Gastroesophageal sphincter (tissue), 4 donors: Measurements from ENCODE around the gene SAP25. TPM values are rescaled to one million over a fixed set of nuclear protein-coding genes. Genes with fewer than 3 reads are reported as not detected.

Experiments
- ATAC-seq: fragments of 150-250 bp; one replicate; pipeline ENCODE4 v1.9.1; 2016; ENCODE audit warnings: mild to moderate bottlenecking, moderate library complexity
- H3K27ac ChIP-seq, 4 donors: fragments of 200-600 bp; sonication (generic) in 3 of 4; 1 replicate in 3 of 4; 2 replicates in 1 of 4; pipeline ENCODE4 v1.5.1; 2016 to 2019
- H3K27me3 ChIP-seq: fragments of 200-600 bp; sonication (generic); one replicate; pipeline ENCODE4 v1.5.1; 2019
- H3K36me3 ChIP-seq, 2 donors: fragments of 200-600 bp; sonication (generic); one replicate each; pipeline ENCODE4 v1.5.1; 2019; ENCODE audit warnings: control low read depth in 1 of 2
- H3K4me1 ChIP-seq, 3 donors: fragments of 200-600 bp; sonication (generic); 1 replicate in 2 of 3; 2 replicates in 1 of 3; pipeline ENCODE4 v1.5.1; 2016 to 2019; ENCODE audit warnings: control low read depth in 2 of 3
- H3K4me3 ChIP-seq, 2 donors: fragments of 200-600 bp; sonication (generic); one replicate each; pipeline ENCODE4 v1.5.1; 2019; ENCODE audit warnings: mild to moderate bottlenecking in 1 of 2, moderate library complexity in 1 of 2
- H3K9me3 ChIP-seq, 3 donors: fragments of 200-600 bp; sonication (generic); one replicate each; pipeline ENCODE4 v1.5.1; 2017 to 2019; ENCODE audit warnings: control low read depth in 2 of 3
- EP300 ChIP-seq: sonication (generic); formaldehyde crosslinking; IDR thresholded peaks from one replicate; pipeline ENCODE4 v1.6.1; 2017; ENCODE audit warnings: antibody characterized with exemption, mild to moderate bottlenecking
- POLR2A ChIP-seq, 2 donors: fragments of 450-650 bp; IDR thresholded peaks; one replicate each; pipeline ENCODE4 v1.6.1; 2017; ENCODE audit warnings: antibody characterized with exemption in 2 of 2, mild to moderate bottlenecking in 2 of 2, moderate library complexity in 1 of 2
- POLR2AphosphoS5 ChIP-seq: sonication (generic); formaldehyde crosslinking; IDR thresholded peaks from one replicate; pipeline ENCODE4 v1.6.1; 2017; ENCODE audit warnings: antibody characterized with exemption
- WGBS, 2 donors: methylation state at CpG; one replicate each; pipeline ENCODE4 v1.1.5; 2018; ENCODE audit warnings: low coverage in 1 of 2; 5-methylcytosine and 5-hydroxymethylcytosine counted together
- total RNA-seq, 4 donors: library from RNA; depleted of rRNA; stranded (reverse); fragments of >200 nt; gene quantifications; one replicate each; pipeline ENCODE4 v1.1.0, GENCODE V29; 2016
- TF ChIP-seq, protein P1 (sequence below), 4 experiments: fragments of 200-600 bp in 2 of 4; fragments of 450-650 bp in 2 of 4; sonication (generic) in 1 of 4; IDR thresholded peaks; one replicate each; pipeline ENCODE4 v1.5.1; 2017 to 2019; ENCODE audit warnings: antibody characterized with exemption in 4 of 4, mild to moderate bottlenecking in 2 of 4, moderate library complexity in 2 of 4

Gene SAP25
- total RNA-seq, 4 donors from 2014 or later = 5.6 TPM; not detected in 3

DNA sequence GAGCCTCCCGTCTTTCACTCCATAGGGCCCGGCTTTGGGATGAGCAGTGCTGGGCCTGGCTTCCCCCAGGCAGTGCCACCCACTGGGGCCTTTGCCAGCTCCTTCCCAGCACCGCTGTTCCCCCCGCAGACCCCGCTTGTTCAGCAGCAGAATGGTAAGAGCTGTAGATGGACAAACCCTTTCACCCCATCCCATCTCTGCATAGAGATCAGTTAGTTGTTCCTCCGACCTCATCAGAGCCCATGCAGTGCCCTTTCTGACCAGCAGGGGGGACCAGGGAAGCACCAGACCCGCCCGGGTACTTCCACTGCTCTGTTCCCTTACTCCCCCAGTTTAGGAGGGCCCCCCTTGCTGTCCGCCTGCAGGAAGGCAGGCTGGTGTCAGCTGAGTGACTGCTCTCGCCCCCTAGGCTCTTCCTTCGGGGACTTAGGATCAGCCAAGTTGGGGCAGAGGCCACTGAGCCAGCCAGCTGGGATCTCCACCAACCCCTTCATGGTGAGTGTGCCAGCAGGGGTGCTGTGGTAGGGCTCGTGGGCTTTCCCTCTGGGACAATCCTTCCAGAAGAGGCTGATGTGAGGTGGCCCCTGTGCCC is 9.8 kb downstream of the SAP25 start:
- H3K4me1 ChIP-seq = peaks cover 0 to 25% (median 0%) of the 10 kb centered on the region in 3 donors
- TF ChIP-seq POLR2AphosphoS5 = no peak
- TF ChIP-seq, protein P1, sequence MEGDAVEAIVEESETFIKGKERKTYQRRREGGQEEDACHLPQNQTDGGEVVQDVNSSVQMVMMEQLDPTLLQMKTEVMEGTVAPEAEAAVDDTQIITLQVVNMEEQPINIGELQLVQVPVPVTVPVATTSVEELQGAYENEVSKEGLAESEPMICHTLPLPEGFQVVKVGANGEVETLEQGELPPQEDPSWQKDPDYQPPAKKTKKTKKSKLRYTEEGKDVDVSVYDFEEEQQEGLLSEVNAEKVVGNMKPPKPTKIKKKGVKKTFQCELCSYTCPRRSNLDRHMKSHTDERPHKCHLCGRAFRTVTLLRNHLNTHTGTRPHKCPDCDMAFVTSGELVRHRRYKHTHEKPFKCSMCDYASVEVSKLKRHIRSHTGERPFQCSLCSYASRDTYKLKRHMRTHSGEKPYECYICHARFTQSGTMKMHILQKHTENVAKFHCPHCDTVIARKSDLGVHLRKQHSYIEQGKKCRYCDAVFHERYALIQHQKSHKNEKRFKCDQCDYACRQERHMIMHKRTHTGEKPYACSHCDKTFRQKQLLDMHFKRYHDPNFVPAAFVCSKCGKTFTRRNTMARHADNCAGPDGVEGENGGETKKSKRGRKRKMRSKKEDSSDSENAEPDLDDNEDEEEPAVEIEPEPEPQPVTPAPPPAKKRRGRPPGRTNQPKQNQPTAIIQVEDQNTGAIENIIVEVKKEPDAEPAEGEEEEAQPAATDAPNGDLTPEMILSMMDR (IDR thresholded peaks at IDR 0.05) = peak in 3 of 4 experiments; percentile 92 to 97 (median 92)
- no peaks in the 10 kb centered on the region for H3K9me3 ChIP-seq
- H3K36me3 ChIP-seq = peaks cover 0 to 60% of the 10 kb centered on the region in 2 donors
- WGBS, 2 donors = 30 to 49% methylated on average over 5 to 6 of the region's 12 CpGs
- no peaks in the 10 kb centered on the region for H3K27me3 ChIP-seq
- H3K4me3 ChIP-seq = no peak overlapping the region
- ATAC-seq = peak; percentile 65
- H3K27ac ChIP-seq = no peak overlapping the region

DNA sequence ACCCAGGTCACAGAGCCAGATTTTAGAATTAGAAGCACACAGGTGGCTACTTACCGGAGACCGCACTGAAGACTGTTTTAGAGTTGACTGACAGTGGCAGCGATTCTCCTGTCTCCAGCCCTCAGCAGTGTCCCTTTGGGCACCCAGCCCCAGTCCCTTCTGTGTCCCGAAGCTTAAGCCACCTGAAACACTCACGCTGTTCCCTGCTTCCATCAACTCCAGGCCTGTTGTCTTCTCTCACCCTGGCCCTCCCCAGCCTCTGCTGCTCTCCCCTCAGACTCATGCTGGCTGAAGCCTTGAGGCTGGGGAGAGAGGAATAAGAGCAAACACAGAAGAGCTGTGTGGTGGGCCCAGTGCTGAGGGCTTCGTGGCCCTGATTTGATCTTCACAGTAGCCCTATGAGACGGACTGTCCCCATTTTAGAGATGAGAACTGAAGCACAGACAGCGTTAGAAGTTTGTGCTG is 10.6 kb downstream of the SAP25 start:
- H3K36me3 ChIP-seq = peaks cover 0 to 65% of the 10 kb centered on the region in 2 donors
- no peaks in the 10 kb centered on the region for H3K9me3 ChIP-seq
- no peaks in the 10 kb centered on the region for H3K27me3 ChIP-seq
- WGBS, 2 donors = 88% methylated on average over 5 of the region's 8 CpGs; no CpG with 5 or more reads in 1 of the 2 donors
- no peak for ATAC-seq
- TF ChIP-seq POLR2AphosphoS5 (no peak), EP300 (no peak), POLR2A (IDR thresholded peaks at IDR 0.05) (no peak)
- TF ChIP-seq, protein P1 (IDR thresholded peaks at IDR 0.05) = no peak
- peaks cover 0 to 18% (median 0%) of the 10 kb centered on the region in 3 donors for H3K4me1 ChIP-seq
- H3K27ac ChIP-seq = no peak overlapping the region
- H3K4me3 ChIP-seq = no peak overlapping the region

DNA sequence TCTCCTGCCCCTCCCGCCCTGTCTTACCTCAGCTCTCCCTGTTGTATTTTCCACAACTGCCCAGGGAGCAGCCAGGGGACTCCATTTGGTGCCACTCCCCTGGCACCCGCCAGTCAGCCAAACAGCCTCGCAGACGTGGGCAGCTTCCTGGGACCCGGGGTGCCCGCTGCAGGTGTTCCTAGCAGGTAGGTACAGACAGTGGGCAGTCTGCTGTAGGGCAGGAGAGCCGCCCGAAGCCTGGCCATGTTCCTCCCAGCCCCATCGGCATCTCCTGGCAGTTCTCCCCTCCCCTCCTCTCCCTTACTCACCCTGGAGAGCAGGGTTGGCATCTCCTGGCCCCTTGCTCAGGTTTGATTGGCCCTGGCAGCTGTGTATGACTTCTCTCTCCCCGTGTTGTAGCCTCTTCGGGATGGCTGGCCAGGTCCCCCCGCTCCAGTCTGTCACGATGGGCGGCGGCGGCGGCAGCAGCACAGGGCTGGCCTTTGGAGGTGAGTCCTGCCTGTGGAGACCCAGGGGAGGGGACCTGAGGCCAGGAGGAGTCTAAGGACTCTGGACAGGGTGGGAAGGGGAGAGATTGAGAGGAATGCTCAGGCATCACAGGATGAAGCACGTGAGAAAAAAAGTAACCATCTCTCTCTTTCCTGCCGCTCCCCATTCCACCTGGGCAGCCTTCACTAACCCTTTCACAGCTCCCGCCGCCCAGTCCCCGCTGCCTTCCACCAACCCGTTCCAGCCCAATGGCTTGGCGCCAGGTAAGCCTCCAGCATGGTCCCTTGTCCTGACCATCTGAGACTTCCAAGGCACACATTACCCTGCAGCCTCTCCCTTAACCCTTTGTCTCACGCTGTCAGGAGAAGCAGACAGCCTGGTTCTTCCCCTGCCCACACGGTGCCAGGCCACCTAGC is 11.3 kb downstream of the SAP25 start:
- Histone ChIP-seq H3K4me1 (peaks cover 0 to 18% (median 0%) of the 10 kb centered on the region in 3 donors), H3K27me3 (no peaks in the 10 kb centered on the region), H3K9me3 (no peaks in the 10 kb centered on the region), H3K4me3 (no peak overlapping the region), H3K36me3 (peaks cover 0 to 72% of the 10 kb centered on the region in 2 donors), H3K27ac (no peak overlapping the region)
- ATAC-seq = no peak
- TF ChIP-seq, protein P1 (IDR thresholded peaks at IDR 0.05) = no peak
- no peak for TF ChIP-seq EP300
- no peak for TF ChIP-seq POLR2AphosphoS5
- TF ChIP-seq POLR2A (IDR thresholded peaks at IDR 0.05) = no peak
- WGBS, 2 donors = 83 to 88% methylated on average over 7 to 12 of the region's 26 CpGs

DNA sequence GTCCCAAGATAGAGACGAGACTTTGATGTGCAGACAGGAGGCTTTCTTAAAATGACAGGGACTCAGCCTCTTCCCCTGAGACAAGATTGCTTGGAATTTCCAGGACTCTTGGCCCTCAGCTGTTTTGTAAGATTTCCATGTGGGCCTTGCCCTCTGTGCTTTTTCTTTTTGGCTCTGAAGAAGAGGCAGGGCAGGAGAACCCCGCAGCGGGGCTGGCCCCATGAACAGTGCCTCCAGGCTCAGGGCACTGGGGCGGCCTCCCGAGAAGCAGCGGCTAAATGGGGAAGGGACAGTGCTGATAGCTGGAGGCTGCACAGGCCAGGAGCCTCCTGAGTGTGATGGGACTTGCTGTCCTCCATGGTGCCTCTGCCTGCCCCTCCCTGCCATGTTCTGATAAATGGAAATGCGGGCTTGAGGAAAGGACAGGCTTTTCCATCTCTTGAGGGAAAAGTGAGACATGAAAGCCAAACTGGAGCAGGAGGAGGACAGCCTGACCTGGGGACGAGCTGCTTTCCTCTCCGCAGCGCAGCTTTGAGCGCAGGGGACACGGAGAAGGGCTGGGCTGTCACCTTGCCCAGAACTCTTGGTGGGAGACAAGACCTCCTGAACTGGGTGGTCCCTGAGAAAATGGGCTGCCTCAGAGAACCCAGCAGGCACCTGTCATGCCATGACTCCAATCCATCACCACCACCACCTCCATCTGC is 12.1 kb downstream of the SAP25 start:
- Histone ChIP-seq H3K36me3 (peaks cover 0 to 79% of the 10 kb centered on the region in 2 donors), H3K9me3 (no peaks in the 10 kb centered on the region), H3K27ac (no peak overlapping the region), H3K27me3 (no peaks in the 10 kb centered on the region), H3K4me1 (peaks cover 0 to 18% (median 0%) of the 10 kb centered on the region in 3 donors), H3K4me3 (no peak overlapping the region)
- TF ChIP-seq POLR2A (IDR thresholded peaks at IDR 0.05) (no peak), POLR2AphosphoS5 (no peak), EP300 (no peak)
- ATAC-seq = no peak
- WGBS, 2 donors = 83% methylated on average over 1 of the region's 12 CpGs; no CpG with 5 or more reads in 1 of the 2 donors

DNA sequence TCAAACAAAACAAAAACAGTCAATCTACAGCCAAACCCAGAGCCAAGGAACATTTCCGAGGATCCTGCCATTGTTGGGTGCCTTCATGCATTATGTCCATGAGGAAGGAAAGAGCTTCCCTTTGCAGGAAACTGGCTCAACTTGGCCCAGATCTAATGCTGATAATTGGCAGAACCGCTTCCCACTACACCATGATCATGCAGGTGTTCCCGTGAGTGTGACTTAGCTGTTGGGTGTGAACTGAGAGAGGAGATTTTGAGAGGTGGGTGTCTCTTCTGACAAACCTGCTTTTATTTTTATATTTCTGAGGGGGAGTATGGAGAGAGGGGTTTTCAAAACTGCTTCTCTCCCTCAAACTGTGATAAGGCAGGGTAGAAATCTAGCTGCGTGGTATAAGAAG is 14.6 kb downstream of the SAP25 start:
- Histone ChIP-seq H3K27ac (no peak overlapping the region), H3K9me3 (no peaks in the 10 kb centered on the region), H3K4me3 (no peak overlapping the region), H3K36me3 (peaks cover 0 to 82% of the 10 kb centered on the region in 2 donors), H3K4me1 (peaks cover 0 to 16% (median 0%) of the 10 kb centered on the region in 3 donors), H3K27me3 (no peaks in the 10 kb centered on the region)
- 73 to 100% methylated on average over 1 to 2 of the region's 4 CpGs for WGBS, 2 donors
- no peak for TF ChIP-seq EP300
- TF ChIP-seq POLR2AphosphoS5 = no peak
- TF ChIP-seq POLR2A (IDR thresholded peaks at IDR 0.05) = no peak
- ATAC-seq = no peak
